H1 (cell line): Measurements from ENCODE around the gene GPRIN3. TPM values are rescaled to one million over a fixed set of nuclear protein-coding genes. Genes with fewer than 3 reads are reported as not detected.

ENCODE experiments used
- CTCF ChIA-PET: fragments of 300-600 bp; sonication (Branson Sonifier 250); formaldehyde crosslinking; loops from one replicate; lab custom pipeline; 2021; ENCODE audit not compliant: partially characterized antibody; lab: Charles Lee
- POLR2A ChIA-PET: fragments of 300-600 bp; sonication (Branson Sonifier 250); formaldehyde crosslinking; loops from one replicate; lab custom pipeline; 2021; ENCODE audit warnings: inconsistent platforms; ENCODE audit not compliant: partially characterized antibody; lab: Charles Lee
- DNase-seq, 2 experiments: peaks; one replicate each; pipeline versions ENCODE4 v3.0.0 to v3.0.0-alpha.2; 2010 to 2022; ENCODE audit warnings: low spot score in 2 of 2, low read depth in 1 of 2, mixed read lengths in 1 of 2
- FAIRE-seq: peaks from 2 replicates; lab custom pipeline; 2011; peaks lifted over from hg19 to GRCh38; lab: Jason Lieb, UNC
- H2AFZ ChIP-seq: 2 replicates; pipeline ENCODE4 v1.8.1; 2012; ENCODE audit warnings: low read length, inconsistent platforms
- H2AK5ac ChIP-seq: 2 replicates; pipeline ENCODE4 v1.6.1; 2013; ENCODE audit warnings: low read depth, low read length
- H2BK120ac ChIP-seq: replicated peaks from 2 replicates; pipeline ENCODE3; 2013; ENCODE audit warnings: low read depth, low read length, inconsistent platforms
- H2BK12ac ChIP-seq: 2 replicates; pipeline ENCODE4 v1.6.1; 2013; ENCODE audit warnings: low read depth, low read length
- H2BK15ac ChIP-seq: 2 replicates; pipeline ENCODE4 v1.6.1; 2013; ENCODE audit warnings: low read length
- H2BK20ac ChIP-seq: 2 replicates; pipeline ENCODE4 v1.6.1; 2013; ENCODE audit warnings: low read length
- H2BK5ac ChIP-seq: 2 replicates; pipeline ENCODE4 v1.6.1; 2013; ENCODE audit warnings: low read depth, low read length
- H3K14ac ChIP-seq: 2 replicates; pipeline ENCODE4 v1.6.1; 2013; ENCODE audit warnings: inconsistent platforms; ENCODE audit not compliant: insufficient read length
- H3K18ac ChIP-seq: 2 replicates; pipeline ENCODE4 v1.6.1; 2013; ENCODE audit warnings: low read length; ENCODE audit errors: extremely low read depth
- H3K23ac ChIP-seq: 2 replicates; pipeline ENCODE4 v1.6.1; 2013; ENCODE audit warnings: inconsistent platforms; ENCODE audit not compliant: insufficient read length
- H3K23me2 ChIP-seq: 2 replicates; pipeline ENCODE4 v1.6.1; 2013; ENCODE audit warnings: low read depth, low read length
- H3K27ac ChIP-seq: 2 replicates; pipeline ENCODE4 v1.6.1; 2011; ENCODE audit warnings: low read depth, low read length, inconsistent platforms
- H3K27me3 ChIP-seq, 4 experiments: replicated peaks in 1 of 4; 1 replicate in 1 of 4; 2 replicates in 3 of 4; pipeline versions ENCODE4 v1.6.1 to v1.8.1; 2011 to 2013; ENCODE audit warnings: low read length in 3 of 4, mild to moderate bottlenecking in 3 of 4, inconsistent platforms in 2 of 4, mixed read lengths in 2 of 4, moderate library complexity in 1 of 4; ENCODE audit not compliant: control insufficient read depth in 3 of 4, insufficient read depth in 3 of 4; ENCODE audit errors: extremely low read depth in 1 of 4
- H3K36me3 ChIP-seq, 4 experiments: 2 replicates each; pipeline versions ENCODE4 v1.6.1 to v1.8.1; 2011 to 2013; ENCODE audit warnings: mild to moderate bottlenecking in 4 of 4, low read length in 3 of 4, moderate library complexity in 2 of 4, control low read depth in 1 of 4, inconsistent platforms in 1 of 4; ENCODE audit not compliant: insufficient read depth in 4 of 4, control insufficient read depth in 2 of 4
- H3K4ac ChIP-seq: replicated peaks from 2 replicates; pipeline ENCODE3; 2013; ENCODE audit warnings: low read length, low read depth, mixed read lengths, inconsistent platforms; ENCODE audit not compliant: insufficient read length
- H3K4me1 ChIP-seq, 4 experiments: replicated peaks in 1 of 4; 1 replicate in 1 of 4; 2 replicates in 3 of 4; pipeline versions ENCODE4 v1.6.1 to v1.8.1; 2011 to 2013; ENCODE audit warnings: low read length in 3 of 4, inconsistent platforms in 2 of 4, mixed read lengths in 1 of 4; ENCODE audit not compliant: insufficient read depth in 4 of 4, control insufficient read depth in 3 of 4
- H3K4me2 ChIP-seq, 2 experiments: 2 replicates each; pipeline versions ENCODE4 v1.6.1 to v1.8.1; 2011 to 2013; ENCODE audit warnings: low read depth in 2 of 2, low read length in 2 of 2, control low read depth in 1 of 2, inconsistent platforms in 1 of 2, mild to moderate bottlenecking in 1 of 2; ENCODE audit not compliant: insufficient read depth in 1 of 2
- H3K4me3 ChIP-seq, 4 experiments: fragments of 200-600, 300-600 bp in 1 of 4; sonication (generic), shearing (Covaris generic), sonication (Bioruptor Twin) in 1 of 4; 2 replicates each; pipeline versions ENCODE4 v1.5.1 to v1.8.1; 2011 to 2016; ENCODE audit warnings: low read length in 4 of 4, low read depth in 3 of 4, control low read depth in 2 of 4, inconsistent platforms in 2 of 4, mild to moderate bottlenecking in 2 of 4, mixed read lengths in 1 of 4, moderate library complexity in 1 of 4; ENCODE audit not compliant: insufficient read depth in 2 of 4; ENCODE audit errors: extremely low read depth in 1 of 4
- H3K56ac ChIP-seq: replicated peaks from 2 replicates; pipeline ENCODE3; 2013; ENCODE audit warnings: low read depth, mild to moderate bottlenecking, mixed read lengths, low read length, inconsistent platforms; ENCODE audit not compliant: insufficient read length
- H3K79me1 ChIP-seq: 2 replicates; pipeline ENCODE4 v1.6.1; 2013; ENCODE audit warnings: low read depth, low read length, control low read depth
- H3K79me2 ChIP-seq, 2 experiments: 2 replicates each; pipeline versions ENCODE4 v1.6.1 to v1.8.1; 2012 to 2013; ENCODE audit warnings: low read length in 2 of 2, mild to moderate bottlenecking in 2 of 2, inconsistent platforms in 1 of 2; ENCODE audit not compliant: insufficient read depth in 2 of 2, control insufficient read depth in 1 of 2
- H3K9ac ChIP-seq, 4 experiments: replicated peaks in 1 of 4; 1 replicate in 1 of 4; 2 replicates in 3 of 4; pipeline versions ENCODE4 v1.6.1 to v1.8.1; 2011 to 2013; ENCODE audit warnings: low read depth in 3 of 4, low read length in 3 of 4, control low read depth in 2 of 4, mild to moderate bottlenecking in 2 of 4, moderate library complexity in 2 of 4, inconsistent platforms in 1 of 4; ENCODE audit errors: extremely low read depth in 1 of 4
- H3K9me3 ChIP-seq, 2 experiments: 2 replicates each; pipeline versions ENCODE4 v1.6.1 to v1.8.1; 2012 to 2013; ENCODE audit warnings: mild to moderate bottlenecking in 2 of 2, moderate library complexity in 2 of 2, control low read depth in 1 of 2, inconsistent platforms in 1 of 2, low read depth in 1 of 2, low read length in 1 of 2, mixed read lengths in 1 of 2; ENCODE audit not compliant: insufficient read depth in 2 of 2
- H4K20me1 ChIP-seq, 2 experiments: replicated peaks in 1 of 2; 2 replicates each; pipeline versions ENCODE3 to v1.8.1; 2011 to 2013; ENCODE audit warnings: inconsistent platforms in 2 of 2, low read length in 2 of 2, mild to moderate bottlenecking in 1 of 2; ENCODE audit not compliant: insufficient read depth in 2 of 2, control insufficient read depth in 1 of 2
- H4K5ac ChIP-seq: 2 replicates; pipeline ENCODE4 v1.6.1; 2013; ENCODE audit warnings: low read length, low read depth, mixed read lengths, inconsistent platforms; ENCODE audit not compliant: insufficient read length
- H4K8ac ChIP-seq: 2 replicates; pipeline ENCODE4 v1.8.0; 2013; ENCODE audit warnings: mild to moderate bottlenecking, moderate library complexity, low read length, inconsistent platforms; ENCODE audit not compliant: insufficient read depth; ENCODE audit errors: extremely low read depth
- H4K91ac ChIP-seq: replicated peaks from 2 replicates; pipeline ENCODE3; 2013; ENCODE audit warnings: low read length, mixed read lengths, inconsistent platforms; ENCODE audit not compliant: insufficient read length
- ATF2 ChIP-seq: IDR thresholded peaks from 2 replicates; pipeline ENCODE4 v1.6.1; 2012; ENCODE audit warnings: low read length, inconsistent platforms
- CBX8 ChIP-seq: fragments of 300-800, 300-1000 bp; sonication (generic); IDR thresholded peaks from 2 replicates; pipeline ENCODE4 v1.7.1; 2016; ENCODE audit warnings: low read depth, low read length, borderline replicate concordance
- CHD1 ChIP-seq: IDR thresholded peaks from 2 replicates; pipeline ENCODE4 v1.6.1; 2012; ENCODE audit warnings: low read depth, low read length, improper control_type of control experiment
- HDAC2 ChIP-seq, 2 experiments: fragments of 300-600 bp in 1 of 2; sonication (generic) in 1 of 2; IDR thresholded peaks; 2 replicates each; pipeline ENCODE4 v1.6.1; 2011 to 2012; ENCODE audit warnings: low read depth in 2 of 2, low read length in 2 of 2, mild to moderate bottlenecking in 2 of 2, moderate library complexity in 2 of 2, borderline replicate concordance in 1 of 2, inconsistent platforms in 1 of 2
- JUN ChIP-seq: IDR thresholded peaks from 2 replicates; pipeline ENCODE4 v1.6.1; 2011; ENCODE audit warnings: low read depth, mild to moderate bottlenecking, improper control_type of control experiment, low read length
- POLR2A ChIP-seq, 2 experiments: IDR thresholded peaks; 1 replicate in 1 of 2; 2 replicates in 1 of 2; pipeline ENCODE4 v1.6.1; 2011; ENCODE audit warnings: low read depth in 2 of 2, low read length in 2 of 2, mild to moderate bottlenecking in 2 of 2; ENCODE audit errors: control extremely low read depth in 1 of 2
- TAF7 ChIP-seq: optimal IDR thresholded peaks from 2 replicates; pipeline ENCODE3; 2011; ENCODE audit warnings: low read depth, mild to moderate bottlenecking, inconsistent platforms, low read length, moderate library complexity, borderline replicate concordance
- WGBS, 2 experiments: shearing (Covaris generic) in 1 of 2; methylation state at CpG; one replicate each; pipeline versions ENCODE4 v1.1.6 to v1.1.7; 2013 to 2015; ENCODE audit warnings: low lambda C conversion rate in 2 of 2, mixed read lengths in 2 of 2, inconsistent platforms in 1 of 2, low coverage in 1 of 2, missing lambda C conversion rate in 1 of 2; ENCODE audit not compliant: insufficient replicate concordance in 2 of 2, insufficient coverage in 1 of 2, insufficient read length in 1 of 2; ENCODE audit errors: extremely low coverage in 1 of 2, missing lambda C conversion rate in 1 of 2; 5-methylcytosine and 5-hydroxymethylcytosine counted together
- polyA plus RNA-seq, 7 experiments: library from polyadenylated mRNA; depleted of rRNA in 3 of 7; stranded (reverse) in 5 of 7; unstranded in 2 of 7; fragments of >200 nt in 5 of 7; fragments of 200-250 nt in 2 of 7; gene quantifications; 1 replicate in 5 of 7; 2 replicates in 1 of 7; 4 replicates in 1 of 7; pipeline versions ENCODE4 v1.2.1 to v1.2.3, GENCODE V29; 2011 to 2013; ENCODE audit warnings: missing spikeins in 2 of 7, mixed read lengths in 2 of 7
- total RNA-seq: library from RNA; stranded (reverse); fragmentation: NEBNext Ultra II Directional; extraction: Animal tissue kit (Norgen Biotek cat#: 25700); gene quantifications from 2 replicates; pipeline ENCODE4 v1.2.1, GENCODE V29; 2021

Gene GPRIN3
- total and polyA plus RNA-seq, 2 of the 8 experiments (the other 6 are each of a cell fraction or from before 2014, with no cell fraction given): 0.17 to 1.4 TPM

GRCh38 chr4:89253311-89253710 lies 54.3 kb downstream of the GPRIN3 start:
- H3K23ac ChIP-seq: no peak overlapping the region
- no peak overlapping the region for H2BK120ac ChIP-seq
- no peak for DNase-seq
- no peak overlapping the region for H3K56ac ChIP-seq
- no peaks in the 10 kb centered on the region for H3K79me2 ChIP-seq
- no peaks in the 10 kb centered on the region for H3K9me3 ChIP-seq
- H3K79me1 ChIP-seq: no peaks in the 10 kb centered on the region
- 85% methylated on average over 4 of the region's 4 CpGs; no CpG with 5 or more reads in 1 of the 2 experiments for WGBS, 2 experiments
- no peak overlapping the region for H3K4me2 ChIP-seq
- no peak overlapping the region for H3K9ac ChIP-seq
- no peak overlapping the region for H3K27ac ChIP-seq
- H3K4me3 ChIP-seq: no peak overlapping the region
- no peak overlapping the region for H3K4ac ChIP-seq
- no peak overlapping the region for H3K14ac ChIP-seq
- H4K8ac ChIP-seq: no peak overlapping the region
- H2BK5ac ChIP-seq: no peak overlapping the region
- no peak overlapping the region for H4K91ac ChIP-seq
- no peak overlapping the region for H3K18ac ChIP-seq
- H2BK20ac ChIP-seq: no peak overlapping the region
- H3K36me3 ChIP-seq: no peaks in the 10 kb centered on the region
- H3K23me2 ChIP-seq: no peaks in the 10 kb centered on the region; the same call in 1 of the 2 replicates
- no peak overlapping the region for H2BK15ac ChIP-seq
- no peaks in the 10 kb centered on the region for H3K27me3 ChIP-seq
- H4K20me1 ChIP-seq: no peaks in the 10 kb centered on the region
- H4K5ac ChIP-seq: no peak overlapping the region
- no peak overlapping the region for H2AFZ ChIP-seq
- no peak overlapping the region for H2BK12ac ChIP-seq
- no peak overlapping the region for H2AK5ac ChIP-seq
- no peaks in the 10 kb centered on the region; a peak in 2 of 7 replicates for H3K4me1 ChIP-seq
- ChIA-PET CTCF (interaction anchor here (1.2 to 1.4 kb wide), 2 partner anchors 17 to 124 kb away, joined by 3 to 5 read pairs; no protein-coding TSS in a partner anchor), POLR2A (no interaction called here)
- no peak for FAIRE-seq
- TF ChIP-seq CHD1 (no peak), JUN (no peak), POLR2A (IDR thresholded peaks at IDR 0.05; ENCODE audit: control extremely low read depth in 1 of 2, low read depth in 2 of 2, low read length in 2 of 2) (no peak), ATF2 (no peak), HDAC2 (IDR thresholded peaks at IDR 0.05; ENCODE audit: borderline replicate concordance in 1 of 2, low read depth in 2 of 2, low read length in 2 of 2) (no peak), CBX8 (no peak), TAF7 (no peak)
